HCT116 (cell line): ENCODE results near the gene MGME1. TPM values are rescaled to one million over a fixed set of nuclear protein-coding genes. Genes with fewer than 3 reads are reported as not detected.
A peak's percentile ranks its signal among the peaks of the same experiment; 100 is the strongest.

ENCODE experiments used
- ATAC-seq: fragments of 200-7000 bp; cut with Tn5 transposase; 2 replicates; pipeline ENCODE4 v1.9.1; 2020; ENCODE audit warnings: mild to moderate bottlenecking, moderate library complexity
- BruUV-seq: library from RNA; stranded (reverse); fragments of 400-500 nt; replicated peaks from 2 replicates; lab custom pipeline; 2021; lab: Mats Ljungman, UMichigan
- CTCF ChIA-PET: fragments of 300-600 bp; sonication (Branson Sonifier 250); formaldehyde crosslinking; loops from one replicate; lab custom pipeline; 2021; ENCODE audit warnings: antibody characterized with exemption; lab: Charles Lee
- POLR2A ChIA-PET: fragments of 300-600, 350-600 bp; sonication (Branson Sonifier 250); formaldehyde crosslinking; loops from one replicate; lab custom pipeline; 2021; ENCODE audit warnings: antibody characterized with exemption; lab: Charles Lee
- RAD21 ChIA-PET, 2 experiments: fragments of 300-600 bp; sonication (Branson Sonifier 250); formaldehyde crosslinking; loops; one replicate each; lab custom pipeline; 2023; ENCODE audit warnings: low total read pairs in 2 of 2; ENCODE audit not compliant: uncharacterized antibody in 2 of 2, unreplicated experiment in 2 of 2, low non-redundant PET in 1 of 2; lab: Charles Lee
- DNase-seq: peaks from one replicate; pipeline ENCODE4 v3.0.0-alpha.2; 2010; ENCODE audit warnings: low read depth, low spot score
- H2AFZ ChIP-seq: fragments of 200-600 bp; shearing (Covaris generic), sonication (generic); 2 replicates; pipeline ENCODE4 v1.6.1; 2017; ENCODE audit warnings: low read depth, mixed run types, mixed read lengths, antibody characterized with exemption, low read length; ENCODE audit not compliant: poor library complexity, severe bottlenecking
- H3K27ac ChIP-seq: 2 replicates; pipeline ENCODE4 v1.5.1; 2012; ENCODE audit warnings: low read depth, low read length
- H3K27me3 ChIP-seq: fragments of 200-600 bp; sonication (generic); 2 replicates; pipeline ENCODE4 v1.6.1; 2016; ENCODE audit warnings: mixed run types, low read length, mixed read lengths; ENCODE audit not compliant: insufficient read depth
- H3K36me3 ChIP-seq, 2 experiments: fragments of 200-500 bp in 1 of 2; fragments of 200-600 bp in 1 of 2; sonication (Bioruptor generic) in 1 of 2; sonication (generic) in 1 of 2; 2 replicates each; pipeline versions ENCODE4 v1.5.1 to v1.6.1; 2014 to 2016; ENCODE audit warnings: low read length in 2 of 2, inconsistent platforms in 1 of 2, mixed read lengths in 1 of 2, mixed run types in 1 of 2; ENCODE audit not compliant: insufficient read depth in 2 of 2, control insufficient read depth in 1 of 2
- H3K4me1 ChIP-seq, 2 experiments: fragments of 200-600 bp in 1 of 2; sonication (generic) in 1 of 2; 2 replicates each; pipeline versions ENCODE4 v1.5.1 to v1.6.1; 2012 to 2017; ENCODE audit warnings: low read length in 2 of 2, inconsistent platforms in 1 of 2, mild to moderate bottlenecking in 1 of 2, mixed read lengths in 1 of 2, mixed run types in 1 of 2, moderate library complexity in 1 of 2; ENCODE audit not compliant: insufficient read depth in 2 of 2, control insufficient read depth in 1 of 2
- H3K4me2 ChIP-seq: fragments of 200-600 bp; sonication (generic); 2 replicates; pipeline ENCODE4 v1.6.1; 2017; ENCODE audit warnings: mixed run types, low read length, mixed read lengths
- H3K4me3 ChIP-seq, 2 experiments: fragments of 200-600 bp in 1 of 2; sonication (generic) in 1 of 2; replicated peaks in 1 of 2; 2 replicates each; pipeline ENCODE4 v1.5.1; 2011 to 2016; ENCODE audit warnings: low read length in 2 of 2, control low read depth in 1 of 2, low read depth in 1 of 2, mild to moderate bottlenecking in 1 of 2, mixed read lengths in 1 of 2, mixed run types in 1 of 2
- H3K79me2 ChIP-seq: fragments of 200-600 bp; sonication (generic); 2 replicates; pipeline ENCODE4 v1.6.1; 2017; ENCODE audit warnings: mild to moderate bottlenecking, mixed run types, low read length, moderate library complexity, mixed read lengths; ENCODE audit not compliant: insufficient read depth
- H3K9ac ChIP-seq: fragments of 200-600 bp; sonication (generic); 2 replicates; pipeline ENCODE4 v1.6.1; 2016; ENCODE audit warnings: low read length, mixed read lengths
- H3K9me2 ChIP-seq: fragments of 200-600 bp; sonication (generic), shearing (Covaris generic); 2 replicates; pipeline ENCODE4 v1.6.1; 2017; ENCODE audit warnings: mixed run types, mild to moderate bottlenecking, moderate library complexity; ENCODE audit not compliant: insufficient read depth
- H3K9me3 ChIP-seq, 2 experiments: fragments of 200-500 bp in 1 of 2; fragments of 200-600 bp in 1 of 2; sonication (Bioruptor generic) in 1 of 2; sonication (generic) in 1 of 2; 2 replicates each; pipeline ENCODE4 v1.6.1; 2014 to 2017; ENCODE audit warnings: low read length in 2 of 2, mixed read lengths in 2 of 2, inconsistent platforms in 1 of 2, low read depth in 1 of 2, mild to moderate bottlenecking in 1 of 2, mixed run types in 1 of 2, moderate library complexity in 1 of 2; ENCODE audit not compliant: control insufficient read depth in 1 of 2, insufficient read depth in 1 of 2
- H4K20me1 ChIP-seq: fragments of 200-600 bp; sonication (generic), shearing (Covaris generic); 2 replicates; pipeline ENCODE4 v1.6.1; 2017; ENCODE audit warnings: mixed run types, mild to moderate bottlenecking, moderate library complexity; ENCODE audit not compliant: insufficient read depth
- CBX3 ChIP-seq: IDR thresholded peaks from 2 replicates; pipeline ENCODE4 v1.6.1; 2012; ENCODE audit warnings: low read depth
- CEBPB ChIP-seq: IDR thresholded peaks from 2 replicates; pipeline ENCODE4 v1.6.1; 2012; ENCODE audit warnings: low read depth
- FOSL1 ChIP-seq: IDR thresholded peaks from 2 replicates; pipeline ENCODE4 v1.6.1; 2012; ENCODE audit warnings: low read depth
- POLR2AphosphoS5 ChIP-seq: IDR thresholded peaks from 2 replicates; pipeline ENCODE4 v1.6.1; 2011; ENCODE audit warnings: mild to moderate bottlenecking, low read depth, low read length, moderate library complexity
- RAD21 ChIP-seq: IDR thresholded peaks from 2 replicates; pipeline ENCODE4 v1.6.1; 2012; ENCODE audit warnings: low read depth, mild to moderate bottlenecking
- SP1 ChIP-seq: IDR thresholded peaks from 2 replicates; pipeline ENCODE4 v1.6.1; 2012; ENCODE audit warnings: low read depth
- TCF7L2 ChIP-seq: IDR thresholded peaks from 2 replicates; pipeline ENCODE4 v1.7.0; 2011; ENCODE audit warnings: borderline replicate concordance, inconsistent platforms; ENCODE audit not compliant: insufficient read depth, insufficient read length; ENCODE audit errors: extremely low read depth
- ZFX ChIP-seq: fragments of 450-650 bp; IDR thresholded peaks from 2 replicates; pipeline ENCODE4 v1.6.1; 2017
- intact Hi-C: fragments of 100-400 bp; cut with micrococcal nuclease; formaldehyde crosslinking; loops from 2 replicates; pipeline ENCODE4 v1.10.0; 2022
- total RNA-seq: library from RNA; stranded (reverse); gene quantifications from one replicate; pipeline ENCODE4 v1.2.1, GENCODE V29; 2021; ENCODE audit not compliant: unreplicated experiment
- TF ChIP-seq, protein P1 (sequence below): IDR thresholded peaks from 2 replicates; pipeline ENCODE4 v1.6.1; 2011; ENCODE audit warnings: mild to moderate bottlenecking, low read length, moderate library complexity; ENCODE audit not compliant: insufficient replicate concordance; ENCODE audit errors: extremely low read depth
- TF ChIP-seq, protein P2 (sequence below): IDR thresholded peaks from 2 replicates; pipeline ENCODE4 v1.6.1; 2012; ENCODE audit warnings: low read depth

Gene MGME1
- total RNA-seq, 1 experiment from 2014 or later = 37.1 TPM

DNA sequence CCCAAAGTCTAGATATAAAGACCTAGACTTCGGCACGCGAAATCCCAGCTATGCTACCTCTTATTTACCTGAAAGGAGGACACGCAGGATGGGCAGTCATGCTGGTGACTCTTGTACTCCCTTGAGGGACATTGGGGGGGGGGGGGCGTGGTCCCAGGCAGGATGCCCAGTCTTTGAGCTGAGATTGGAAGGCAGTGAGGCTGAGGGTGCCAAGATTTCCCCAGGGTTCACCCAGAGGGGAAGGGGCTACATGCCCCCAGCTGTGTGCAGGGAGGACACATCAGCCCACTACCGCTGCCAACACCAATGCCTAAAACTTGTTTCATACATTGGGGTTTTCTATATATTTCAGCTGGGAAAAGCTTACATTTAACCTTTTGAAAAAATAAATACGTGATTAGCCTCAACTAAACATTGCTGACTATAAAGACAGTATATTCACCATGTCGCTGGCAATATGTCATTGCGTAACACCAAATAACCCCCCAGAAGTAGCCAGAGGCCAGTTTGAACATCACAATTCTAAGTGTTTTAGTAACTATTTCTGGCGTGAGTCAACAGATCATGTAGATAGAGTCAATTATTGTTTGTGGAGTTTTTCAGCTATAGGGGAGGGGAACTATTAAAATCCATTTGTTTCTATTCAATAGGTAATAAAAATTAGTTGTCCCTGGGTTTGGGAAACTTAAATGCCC, 21.6 kb downstream of the MGME1 start:
- Histone ChIP-seq H3K27me3 (no peaks in the 10 kb centered on the region), H3K36me3 (peaks cover 8 to 18% of the 10 kb centered on the region in 2 experiments), H3K79me2 (peaks cover 34% of the 10 kb centered on the region), H3K9me2 (no peaks in the 10 kb centered on the region), H3K27ac (no peak overlapping the region), H3K4me3 (no peak overlapping the region), H3K9ac (no peak overlapping the region), H3K9me3 (no peaks in the 10 kb centered on the region), H4K20me1 (no peaks in the 10 kb centered on the region)
- ATAC-seq (no peak), DNase-seq (no peak)
- POLR2A ChIA-PET = interaction anchor here (0.6 kb wide), 1 partner anchor 19 kb away, joined by 5 read pairs; no protein-coding TSS in a partner anchor
- RAD21 ChIA-PET = no interaction called here
- TSS peak; percentile 30 for BruUV-seq
- CTCF ChIA-PET = no interaction called here
- TF ChIP-seq FOSL1 (no peak), ZFX (no peak), POLR2AphosphoS5 (no peak)
- TF ChIP-seq, all 23 proteins: peak for 0
- intact Hi-C loops = loop anchor here (10.0 kb wide), 2 partner anchors 284 to 456 kb away; partner anchors contain the start of gene BFSP1
- Histone ChIP-seq H2AFZ (no peak overlapping the region), H3K4me1 (0 out of 4 replicates have a peak, but pooled peaks cover 0 to 3% of the 10 kb centered on the region in 2 experiments), H3K4me2 (no peak overlapping the region)

DNA sequence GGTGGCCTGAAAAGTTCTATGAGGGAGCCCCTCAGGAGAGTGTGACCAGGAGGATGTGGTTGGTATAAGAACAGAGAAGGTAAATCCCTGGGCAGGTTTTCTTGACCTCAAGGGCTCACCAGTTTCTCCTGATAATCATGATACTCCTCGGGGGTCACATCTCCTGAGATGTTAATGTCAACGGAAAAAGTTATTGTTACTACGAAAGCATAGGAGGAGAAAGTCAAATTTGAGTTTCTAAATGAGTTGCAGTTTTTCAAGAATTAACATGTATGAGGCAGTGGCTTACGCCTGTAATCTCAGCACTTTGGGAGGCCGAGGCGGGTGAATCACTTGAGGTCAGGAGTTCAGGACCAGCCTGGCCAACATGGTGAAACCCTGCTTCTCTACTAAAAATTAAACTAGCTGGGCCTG, 23.4 kb downstream of the MGME1 start:
- Histone ChIP-seq H3K27me3 (no peaks in the 10 kb centered on the region), H3K4me2 (no peak overlapping the region), H3K4me3 (no peak overlapping the region), H3K27ac (no peak overlapping the region), H3K4me1 (peaks cover 0 to 6% of the 10 kb centered on the region in 2 experiments; a peak in 2 of 4 replicates), H2AFZ (no peak overlapping the region), H3K9me3 (no peaks in the 10 kb centered on the region), H3K36me3 (peaks cover 8 to 18% of the 10 kb centered on the region in 2 experiments), H3K9me2 (no peaks in the 10 kb centered on the region), H3K79me2 (peaks cover 18% of the 10 kb centered on the region), H3K9ac (no peak overlapping the region), H4K20me1 (no peaks in the 10 kb centered on the region)
- POLR2A ChIA-PET = no interaction called here
- RAD21 ChIA-PET = no interaction called here
- intact Hi-C loops = loop anchor here (10.0 kb wide), 2 partner anchors 283 to 457 kb away; partner anchors contain the start of gene BFSP1
- DNase-seq = no peak
- no TSS peak for BruUV-seq
- CTCF ChIA-PET = no interaction called here
- ATAC-seq = no peak
- no peak for TF ChIP-seq RAD21
- no peak for TF ChIP-seq SP1
- TF ChIP-seq ZFX = no peak
- no peak for TF ChIP-seq CEBPB
- TF ChIP-seq TCF7L2 = no peak
- no peak for TF ChIP-seq CBX3
- TF ChIP-seq, protein P1, sequence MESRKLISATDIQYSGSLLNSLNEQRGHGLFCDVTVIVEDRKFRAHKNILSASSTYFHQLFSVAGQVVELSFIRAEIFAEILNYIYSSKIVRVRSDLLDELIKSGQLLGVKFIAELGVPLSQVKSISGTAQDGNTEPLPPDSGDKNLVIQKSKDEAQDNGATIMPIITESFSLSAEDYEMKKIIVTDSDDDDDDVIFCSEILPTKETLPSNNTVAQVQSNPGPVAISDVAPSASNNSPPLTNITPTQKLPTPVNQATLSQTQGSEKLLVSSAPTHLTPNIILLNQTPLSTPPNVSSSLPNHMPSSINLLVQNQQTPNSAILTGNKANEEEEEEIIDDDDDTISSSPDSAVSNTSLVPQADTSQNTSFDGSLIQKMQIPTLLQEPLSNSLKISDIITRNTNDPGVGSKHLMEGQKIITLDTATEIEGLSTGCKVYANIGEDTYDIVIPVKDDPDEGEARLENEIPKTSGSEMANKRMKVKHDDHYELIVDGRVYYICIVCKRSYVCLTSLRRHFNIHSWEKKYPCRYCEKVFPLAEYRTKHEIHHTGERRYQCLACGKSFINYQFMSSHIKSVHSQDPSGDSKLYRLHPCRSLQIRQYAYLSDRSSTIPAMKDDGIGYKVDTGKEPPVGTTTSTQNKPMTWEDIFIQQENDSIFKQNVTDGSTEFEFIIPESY = no peak
- TF ChIP-seq, protein P2, sequence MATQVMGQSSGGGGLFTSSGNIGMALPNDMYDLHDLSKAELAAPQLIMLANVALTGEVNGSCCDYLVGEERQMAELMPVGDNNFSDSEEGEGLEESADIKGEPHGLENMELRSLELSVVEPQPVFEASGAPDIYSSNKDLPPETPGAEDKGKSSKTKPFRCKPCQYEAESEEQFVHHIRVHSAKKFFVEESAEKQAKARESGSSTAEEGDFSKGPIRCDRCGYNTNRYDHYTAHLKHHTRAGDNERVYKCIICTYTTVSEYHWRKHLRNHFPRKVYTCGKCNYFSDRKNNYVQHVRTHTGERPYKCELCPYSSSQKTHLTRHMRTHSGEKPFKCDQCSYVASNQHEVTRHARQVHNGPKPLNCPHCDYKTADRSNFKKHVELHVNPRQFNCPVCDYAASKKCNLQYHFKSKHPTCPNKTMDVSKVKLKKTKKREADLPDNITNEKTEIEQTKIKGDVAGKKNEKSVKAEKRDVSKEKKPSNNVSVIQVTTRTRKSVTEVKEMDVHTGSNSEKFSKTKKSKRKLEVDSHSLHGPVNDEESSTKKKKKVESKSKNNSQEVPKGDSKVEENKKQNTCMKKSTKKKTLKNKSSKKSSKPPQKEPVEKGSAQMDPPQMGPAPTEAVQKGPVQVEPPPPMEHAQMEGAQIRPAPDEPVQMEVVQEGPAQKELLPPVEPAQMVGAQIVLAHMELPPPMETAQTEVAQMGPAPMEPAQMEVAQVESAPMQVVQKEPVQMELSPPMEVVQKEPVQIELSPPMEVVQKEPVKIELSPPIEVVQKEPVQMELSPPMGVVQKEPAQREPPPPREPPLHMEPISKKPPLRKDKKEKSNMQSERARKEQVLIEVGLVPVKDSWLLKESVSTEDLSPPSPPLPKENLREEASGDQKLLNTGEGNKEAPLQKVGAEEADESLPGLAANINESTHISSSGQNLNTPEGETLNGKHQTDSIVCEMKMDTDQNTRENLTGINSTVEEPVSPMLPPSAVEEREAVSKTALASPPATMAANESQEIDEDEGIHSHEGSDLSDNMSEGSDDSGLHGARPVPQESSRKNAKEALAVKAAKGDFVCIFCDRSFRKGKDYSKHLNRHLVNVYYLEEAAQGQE = no peak
